NOMO-1 treated with DMSO at 0.1 percent for 48 hours (cell line): Measurements from ENCODE around the gene CCKAR.
"Not testable (repeated sequence)": the region's sequence is repeated elsewhere in the genome, so short reads cannot be mapped to it uniquely, and the experiment has no call there.

Experiments
- DNase-seq: peaks from one replicate; lab custom pipeline; 2025; ENCODE audit not compliant: unreplicated experiment; lab: John Stamatoyannopoulos, UW

Gene CCKAR, protein sequence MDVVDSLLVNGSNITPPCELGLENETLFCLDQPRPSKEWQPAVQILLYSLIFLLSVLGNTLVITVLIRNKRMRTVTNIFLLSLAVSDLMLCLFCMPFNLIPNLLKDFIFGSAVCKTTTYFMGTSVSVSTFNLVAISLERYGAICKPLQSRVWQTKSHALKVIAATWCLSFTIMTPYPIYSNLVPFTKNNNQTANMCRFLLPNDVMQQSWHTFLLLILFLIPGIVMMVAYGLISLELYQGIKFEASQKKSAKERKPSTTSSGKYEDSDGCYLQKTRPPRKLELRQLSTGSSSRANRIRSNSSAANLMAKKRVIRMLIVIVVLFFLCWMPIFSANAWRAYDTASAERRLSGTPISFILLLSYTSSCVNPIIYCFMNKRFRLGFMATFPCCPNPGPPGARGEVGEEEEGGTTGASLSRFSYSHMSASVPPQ

DNA sequence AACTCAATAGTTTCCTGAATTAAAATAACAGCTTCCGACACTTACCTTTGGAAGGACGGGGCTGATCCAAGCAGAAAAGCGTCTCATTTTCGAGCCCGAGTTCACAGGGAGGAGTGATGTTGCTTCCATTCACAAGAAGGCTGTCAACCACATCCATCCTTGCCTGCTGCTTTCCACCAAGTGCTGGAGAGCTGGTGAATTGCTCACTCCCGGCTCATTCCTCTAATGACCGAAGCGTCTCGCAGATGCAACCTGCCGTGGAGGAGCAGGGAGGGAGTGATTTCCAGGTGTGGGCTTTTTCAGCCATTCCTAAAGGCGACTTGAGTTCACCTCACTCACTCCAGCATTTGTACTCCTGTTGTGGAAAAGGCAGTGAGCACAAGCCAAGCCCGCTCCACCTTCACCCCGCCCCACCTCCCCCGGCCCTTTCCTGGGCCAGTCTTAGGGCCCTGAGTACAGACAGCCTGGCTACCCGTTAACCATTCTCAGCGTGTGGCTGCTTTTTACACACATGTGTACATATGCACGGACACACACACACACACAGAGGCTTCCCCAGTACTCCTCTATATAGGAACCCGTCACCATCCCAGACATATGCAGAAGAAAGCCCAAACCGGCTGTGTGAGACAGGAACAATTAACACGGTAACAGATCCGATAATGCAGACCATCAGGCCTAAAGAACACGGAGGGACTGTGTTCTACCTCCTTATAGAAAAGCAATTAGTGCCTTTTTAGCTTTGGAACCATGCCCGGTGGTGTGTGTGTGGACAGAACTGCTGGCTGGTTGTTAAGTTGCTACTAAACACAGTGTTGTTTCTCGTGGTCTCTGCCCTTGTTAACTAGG, at the start of gene CCKAR:
Gene CCKAR, minus strand, starts transcription at position 374 of the 849 bp plus-strand sequence. Its CDS starts 217 bp downstream, at position 157.
- no peak for DNase-seq

DNA sequence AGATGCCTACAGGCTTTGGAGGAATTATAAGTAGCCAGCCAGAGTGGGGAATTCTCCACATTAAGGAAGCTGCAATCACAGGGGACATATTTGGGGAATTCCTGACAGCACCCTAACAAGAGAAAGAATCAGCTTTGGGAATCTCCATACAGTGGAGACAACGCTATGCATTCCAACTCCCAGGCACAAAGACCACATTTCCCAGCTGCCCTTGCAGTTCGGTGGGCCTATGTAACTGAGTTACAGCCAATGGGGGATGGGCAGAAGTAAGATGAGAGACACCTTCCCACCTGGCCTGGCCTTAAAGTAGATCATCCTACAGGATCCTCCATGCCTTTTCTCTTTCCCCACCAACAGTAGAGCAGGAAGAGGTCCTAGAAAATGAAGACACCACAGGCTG, 43.4 kb upstream of the CCKAR start:
- no peak for DNase-seq

DNA sequence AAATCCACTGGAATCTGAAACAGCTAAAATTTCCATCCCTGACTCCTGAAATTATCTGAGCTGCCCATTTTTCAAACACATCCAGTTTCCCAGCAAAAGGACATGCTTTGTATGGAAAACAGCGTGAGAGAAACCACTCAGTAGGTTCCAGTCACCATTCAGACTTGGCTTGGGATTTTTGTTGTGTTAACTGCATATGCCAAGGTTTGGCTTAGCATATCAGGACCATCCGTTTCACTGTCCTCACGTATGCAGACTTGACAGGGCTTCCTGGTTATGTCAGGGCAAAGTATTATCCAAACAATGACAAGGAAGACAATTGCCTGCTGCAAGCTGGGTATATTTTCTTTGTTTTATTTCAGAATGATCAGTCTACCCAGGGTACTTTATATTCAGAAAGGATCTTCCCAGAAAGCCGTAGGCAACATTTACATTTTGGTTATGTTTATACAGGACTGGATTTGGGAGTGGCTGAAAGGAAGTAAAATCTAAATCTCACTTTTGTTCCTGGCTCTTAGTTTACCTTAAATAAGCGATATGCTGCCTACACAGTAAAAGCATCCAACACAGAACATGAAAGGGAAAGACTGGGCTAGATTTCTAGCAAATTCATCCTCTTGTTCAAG, 41.3 kb upstream of the CCKAR start:
- DNase-seq = no peak

- no peak for DNase-seq
Measured at GRCh38 chr4:26530099-26530498, 39.8 kb upstream of the CCKAR start.

- DNase-seq = no peak
Measured at GRCh38 chr4:26529479-26529878, 39.2 kb upstream of the CCKAR start.

- DNase-seq = no peak
Measured at GRCh38 chr4:26525771-26526150, 35.5 kb upstream of the CCKAR start.

DNA sequence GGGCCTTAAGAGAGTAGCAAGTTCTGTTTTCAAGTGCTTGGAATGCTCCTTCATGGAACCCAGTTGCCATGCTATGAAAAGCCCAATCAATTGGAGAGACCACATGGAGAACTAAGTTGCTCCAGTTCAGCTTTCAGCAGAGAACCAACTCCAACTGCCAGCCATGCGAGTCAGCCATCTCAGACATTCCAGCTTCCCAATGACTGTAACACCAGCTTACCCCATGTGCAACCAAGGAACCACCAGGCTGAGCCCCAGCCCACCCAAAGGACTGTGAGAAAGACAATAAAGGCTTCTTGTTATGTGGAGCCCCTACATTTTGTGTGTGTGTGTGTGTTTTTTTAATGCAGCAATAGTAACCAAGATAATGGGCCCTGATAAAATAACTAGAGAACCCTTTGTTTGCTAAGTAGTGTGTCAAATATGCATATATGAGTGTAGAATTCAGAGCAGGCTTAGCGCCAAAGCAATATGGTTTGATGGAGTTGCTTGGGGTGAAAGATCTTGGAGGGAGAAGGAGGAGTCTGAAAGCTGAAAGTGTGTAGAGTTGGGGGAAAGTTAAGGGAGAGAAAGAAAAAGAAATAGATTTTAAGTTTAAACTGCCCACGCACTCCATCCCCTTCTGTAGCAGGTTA, 35.0 kb upstream of the CCKAR start:
- DNase-seq = no peak

- DNase-seq = no peak
Measured at GRCh38 chr4:26524011-26524410, 33.7 kb upstream of the CCKAR start.

DNA sequence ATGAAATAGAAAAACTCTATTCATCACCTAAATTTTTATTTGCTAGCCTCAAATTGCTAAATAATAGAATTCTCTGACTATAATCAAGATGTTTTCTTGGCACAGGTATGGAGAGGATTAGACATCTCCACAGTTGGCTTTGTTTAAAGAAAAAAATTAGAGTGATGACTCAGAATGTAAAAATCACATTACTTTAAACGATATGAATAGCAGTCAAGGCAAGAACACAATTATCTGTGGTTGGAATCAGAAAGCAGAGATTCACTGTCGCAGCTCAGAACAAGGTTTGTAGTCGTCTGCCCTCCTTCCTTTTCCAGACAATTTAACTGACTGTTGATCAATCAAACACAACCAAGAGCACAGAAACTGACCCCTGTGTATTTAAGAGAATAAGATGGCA, 32.2 kb upstream of the CCKAR start:
- DNase-seq = no peak

GRCh38 chr4:26520728-26521450, 30.6 kb upstream of the CCKAR start:
- DNase-seq = no peak

GRCh38 chr4:26515936-26516335, 25.7 kb upstream of the CCKAR start:
- no peak for DNase-seq

DNA sequence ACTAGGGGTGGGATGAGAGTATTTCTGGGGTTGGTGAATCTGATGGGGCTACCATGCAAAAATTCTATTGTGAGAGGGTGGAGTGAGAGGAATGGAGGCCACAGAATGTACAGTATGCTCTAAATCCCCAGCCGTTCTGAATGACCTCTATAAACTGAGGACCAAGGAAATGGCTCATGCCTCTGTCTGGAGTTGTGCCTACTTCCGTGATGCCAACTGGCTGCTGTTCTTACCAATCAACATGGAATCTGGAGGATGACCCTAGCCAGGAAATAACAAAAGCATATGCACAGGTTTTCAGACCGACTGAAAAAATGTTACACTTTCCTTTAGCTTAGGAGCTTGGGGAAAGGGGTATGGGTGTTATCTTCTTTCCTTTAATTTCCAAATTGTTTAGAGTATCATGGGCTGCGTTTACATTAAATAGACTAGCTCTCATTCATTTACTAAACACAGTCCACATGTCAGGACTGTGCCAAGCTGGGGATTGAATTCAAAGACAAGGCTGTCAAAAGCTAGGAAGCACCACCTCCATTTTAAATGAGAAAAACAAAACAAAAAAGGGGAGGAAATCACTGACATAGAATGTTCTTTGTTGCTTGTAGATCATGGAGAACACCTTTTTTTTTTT, 20.2 kb upstream of the CCKAR start:
- DNase-seq = no peak

DNA sequence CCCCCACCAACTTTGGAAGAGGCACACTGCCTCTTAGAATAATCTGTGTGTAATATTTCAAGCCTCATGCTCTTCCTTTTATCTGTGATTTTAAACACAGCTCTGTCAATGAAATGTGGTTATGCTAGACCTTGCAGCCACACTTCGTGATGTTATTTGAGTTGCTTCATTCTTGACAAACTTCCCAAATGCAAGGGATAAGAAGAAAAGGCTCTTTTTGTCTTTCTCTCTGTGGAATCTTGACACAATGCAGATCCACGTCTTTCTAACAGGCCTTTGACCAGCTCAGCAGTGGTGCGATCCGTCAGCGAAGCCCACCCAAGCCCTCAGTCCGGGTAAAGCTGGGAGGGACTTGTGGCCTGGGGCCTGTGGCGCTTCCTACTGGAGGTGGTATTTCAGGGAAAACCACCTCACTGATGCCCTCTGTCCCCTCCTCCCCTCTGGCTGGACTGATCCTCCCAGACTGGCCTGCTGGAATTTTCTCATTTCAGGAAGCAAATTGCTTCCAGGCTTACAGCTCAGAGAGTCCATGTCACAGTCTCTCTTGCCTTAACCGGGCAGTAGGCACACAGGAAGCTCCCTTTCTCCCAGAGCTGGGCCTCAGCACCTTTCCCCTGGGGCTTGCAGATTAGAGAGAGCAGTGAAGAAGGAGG, 19.5 kb upstream of the CCKAR start:
- no peak for DNase-seq

DNA sequence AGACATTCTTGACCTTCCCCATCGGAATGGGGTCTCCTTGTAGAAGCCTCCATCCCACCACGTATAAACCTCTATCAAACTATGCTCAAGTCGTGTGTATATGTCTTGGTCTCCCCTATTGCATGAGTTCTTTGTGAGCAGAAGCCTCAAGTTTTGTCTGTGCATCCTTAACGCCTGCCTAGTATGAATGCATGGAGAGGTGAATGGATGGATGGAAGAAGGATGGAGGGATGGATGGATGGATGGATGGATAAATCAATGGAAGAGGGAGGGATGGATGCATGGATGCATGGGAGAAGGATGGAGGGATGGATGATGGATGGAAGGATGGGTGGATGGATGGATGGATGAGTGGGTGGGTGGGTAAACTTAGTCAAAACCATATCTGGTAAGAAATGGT, 17.0 kb upstream of the CCKAR start:
- DNase-seq = no peak

DNA sequence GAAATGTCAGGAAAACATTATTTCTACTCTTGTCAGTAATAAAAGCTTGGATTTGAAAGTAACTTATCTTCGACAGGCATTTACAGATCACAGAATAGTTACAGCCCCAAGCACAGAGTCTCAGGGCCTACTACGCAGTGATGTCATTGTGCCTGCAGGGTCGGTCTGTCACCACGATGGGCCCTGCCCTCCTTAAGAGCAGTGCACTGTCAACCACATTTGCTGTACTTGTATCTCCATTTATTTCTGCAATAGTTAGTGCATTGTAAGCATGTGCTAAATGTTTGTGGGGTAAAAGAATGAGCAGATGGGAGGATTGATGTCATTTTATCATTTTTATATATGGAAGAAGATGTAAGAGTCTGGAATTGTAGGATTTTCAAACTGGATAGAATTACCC, 13.6 kb upstream of the CCKAR start:
- DNase-seq = no peak

GRCh38 chr4:26503427-26503826, 13.1 kb upstream of the CCKAR start:
- DNase-seq = no peak

DNA sequence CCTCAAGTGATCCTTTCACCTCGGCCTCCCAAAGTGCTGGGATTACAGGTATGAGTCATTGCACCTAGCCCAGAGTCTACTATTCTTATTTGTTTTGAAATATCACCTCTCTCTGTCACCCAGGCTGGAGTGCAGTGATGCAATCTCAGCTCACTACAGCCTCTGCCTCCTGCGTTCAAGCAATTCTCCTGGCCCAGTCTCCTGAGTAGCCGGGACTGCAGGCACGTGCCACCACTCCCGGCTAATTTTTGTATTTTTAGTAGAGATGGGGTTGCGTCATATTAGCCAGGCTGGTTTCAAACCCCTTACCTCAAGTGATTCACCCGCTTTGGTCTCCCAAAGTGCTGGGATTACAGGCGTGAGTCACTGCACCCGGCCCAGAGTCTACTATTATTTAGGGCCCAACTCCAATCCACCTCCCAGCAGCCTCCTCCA, 10.3 kb upstream of the CCKAR start:
- DNase-seq = not testable (repeated sequence)

DNA sequence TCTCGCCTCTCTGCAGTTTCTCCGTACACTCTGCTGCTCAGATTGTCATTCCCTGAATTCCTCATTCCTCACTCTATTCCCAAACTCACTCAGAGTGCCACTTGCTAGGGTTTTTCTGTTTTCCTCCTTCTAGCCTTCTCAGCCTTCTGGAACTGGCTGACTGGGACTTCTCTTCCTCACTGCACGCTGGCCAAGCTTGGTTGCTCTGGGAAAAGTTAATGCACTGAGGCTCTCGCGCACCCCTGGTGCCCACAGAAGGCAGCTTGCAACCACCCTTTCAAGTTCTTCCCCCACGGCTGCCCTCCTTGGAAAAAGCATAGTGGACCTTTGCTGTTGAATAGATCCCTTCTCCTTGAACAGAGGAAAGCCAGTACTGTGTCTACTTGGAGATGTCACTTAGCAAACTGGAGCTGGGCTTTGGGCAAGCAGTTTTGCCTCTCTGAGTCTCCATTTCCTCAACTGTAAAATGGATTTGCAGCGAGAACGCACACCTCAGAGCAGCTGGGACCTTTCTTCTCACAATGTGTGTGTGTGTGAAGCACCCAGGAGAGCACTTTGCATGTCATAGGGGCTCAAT, 6.0 kb upstream of the CCKAR start:
- no peak for DNase-seq

DNA sequence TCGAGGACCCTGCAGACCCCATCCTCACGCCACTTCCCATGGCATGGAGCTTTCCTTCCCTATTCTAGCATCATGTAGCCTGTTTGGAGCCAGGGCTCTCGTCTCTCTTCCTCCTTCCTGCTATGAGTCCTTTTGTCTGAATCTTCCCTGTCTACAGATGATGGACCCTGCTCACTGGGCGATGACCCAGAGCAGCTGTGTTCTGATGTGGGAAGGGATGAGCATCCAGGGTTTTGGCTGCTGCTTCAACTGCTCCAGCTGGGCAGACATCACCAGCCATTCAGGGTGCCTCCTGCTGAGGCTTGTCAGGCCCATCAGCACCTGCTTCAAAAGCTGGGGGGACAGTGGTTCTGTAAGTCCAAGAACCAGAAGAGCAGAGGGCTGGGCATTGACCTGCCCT, 3.2 kb upstream of the CCKAR start:
- no peak for DNase-seq
